Activated T-cell treated with anti-CD3 and anti-CD28 coated beads for 1 hour (primary cell): ENCODE results near the gene PRAMEF12.
"Not testable (repeated sequence)": the region's sequence is repeated elsewhere in the genome, so short reads cannot be mapped to it uniquely, and the experiment has no call there.

ENCODE experiments used
- DNase-seq: peaks from one replicate; pipeline ENCODE4 v3.0.0-alpha.2; 2020; ENCODE audit warnings: low read depth

PRAMEF12 gene

GRCh38 chr1:12771186-12771585 is 2.4 kb upstream of the PRAMEF12 start:
- DNase-seq: no peak

- DNase-seq: no peak
Observed at GRCh38 chr1:12772520-12772919, 1.0 kb upstream of the PRAMEF12 start.

GRCh38 chr1:12774801-12775345 is 1.3 kb downstream of the PRAMEF12 start:
- DNase-seq: no peak

- no peak for DNase-seq
Observed at GRCh38 chr1:12775443-12775842, 1.9 kb downstream of the PRAMEF12 start.

- no peak for DNase-seq
Observed at GRCh38 chr1:12776801-12777557, 3.4 kb downstream of the PRAMEF12 start.

- DNase-seq: no peak
Observed at GRCh38 chr1:12778061-12778460, 4.5 kb downstream of the PRAMEF12 start.

- DNase-seq: no peak
Observed at GRCh38 chr1:12778907-12779306, 5.4 kb downstream of the PRAMEF12 start.

- DNase-seq: not testable (repeated sequence)
Observed at GRCh38 chr1:12781488-12781887, 8.0 kb downstream of the PRAMEF12 start.

GRCh38 chr1:12783783-12784182 is 10.2 kb downstream of the PRAMEF12 start:
- not testable (repeated sequence) for DNase-seq

- DNase-seq: not testable (repeated sequence)
Observed at GRCh38 chr1:12784729-12785128, 11.2 kb downstream of the PRAMEF12 start.

GRCh38 chr1:12791097-12791496 is 17.6 kb downstream of the PRAMEF12 start, which contains the start of gene PRAMEF1:
Gene PRAMEF1 (plus strand): TSS chr1:12791397. CDS start chr1:12793228, 1,831 bp downstream.
- not testable (repeated sequence) for DNase-seq

GRCh38 chr1:12798911-12799310 is 25.4 kb downstream of the PRAMEF12 start:
- no peak for DNase-seq

GRCh38 chr1:12799730-12800129 is 26.2 kb downstream of the PRAMEF12 start:
- no peak for DNase-seq

GRCh38 chr1:12809933-12810332 is 36.4 kb downstream of the PRAMEF12 start:
- DNase-seq: no peak

- DNase-seq: no peak
Observed at GRCh38 chr1:12810691-12811408, 37.3 kb downstream of the PRAMEF12 start.

- DNase-seq: no peak
Observed at GRCh38 chr1:12811409-12811784, 37.9 kb downstream of the PRAMEF12 start.

- not testable (repeated sequence) for DNase-seq
Observed at GRCh38 chr1:12819061-12819460, 45.5 kb downstream of the PRAMEF12 start.
